Measurements from ENCODE around the gene UQCRC2. TPM values are rescaled to one million over a fixed set of nuclear protein-coding genes. Genes with fewer than 3 reads are reported as not detected.
"Not testable (repeated sequence)": the region's sequence is repeated elsewhere in the genome, so short reads cannot be mapped to it uniquely, and the experiment has no call there.

The UQCRC2 gene
- total RNA-seq, 1 experiment from 2014 or later = 249 TPM

GRCh38 chr16:21932650-21933049 is 20.5 kb upstream of the UQCRC2 start:
- H3K79me2 ChIP-seq (ENCODE audit: insufficient read depth, low read length); DNase-seq (ENCODE audit: low read depth, low spot score); CTCF ChIA-PET; H4K20me1 ChIP-seq (ENCODE audit: insufficient read depth); BruUV-seq (replicated peaks); H2AFZ ChIP-seq (ENCODE audit: low read depth, low read length, poor library complexity, severe bottlenecking); RAD21 ChIA-PET (ENCODE audit: low non-redundant PET in 1 of 2, low total read pairs in 2 of 2, uncharacterized antibody in 2 of 2, unreplicated experiment in 2 of 2); H3K4me2 ChIP-seq (ENCODE audit: low read length); H3K27ac ChIP-seq (ENCODE audit: low read depth, low read length); H3K9ac ChIP-seq (ENCODE audit: low read length); ATAC-seq; H3K27me3 ChIP-seq (ENCODE audit: insufficient read depth, low read length); intact Hi-C loops (cut with micrococcal nuclease); POLR2A ChIA-PET; H3K36me3 ChIP-seq (ENCODE audit: control insufficient read depth in 1 of 2, insufficient read depth in 2 of 2, low read length in 2 of 2); H3K4me3 ChIP-seq (replicated peaks in 1 of 2; ENCODE audit: low read depth in 1 of 2, low read length in 2 of 2); H3K9me2 ChIP-seq (ENCODE audit: insufficient read depth); H3K4me1 ChIP-seq (ENCODE audit: control insufficient read depth in 1 of 2, insufficient read depth in 2 of 2, low read length in 2 of 2); H3K9me3 ChIP-seq (ENCODE audit: control insufficient read depth in 1 of 2, insufficient read depth in 1 of 2, low read depth in 1 of 2, low read length in 2 of 2): not testable (repeated sequence)

GRCh38 chr16:21933316-21933715 is 19.8 kb upstream of the UQCRC2 start:
- H3K36me3 ChIP-seq (ENCODE audit: control insufficient read depth in 1 of 2, insufficient read depth in 2 of 2, low read length in 2 of 2); H3K79me2 ChIP-seq (ENCODE audit: insufficient read depth, low read length); H3K9me3 ChIP-seq (ENCODE audit: control insufficient read depth in 1 of 2, insufficient read depth in 1 of 2, low read depth in 1 of 2, low read length in 2 of 2); RAD21 ChIA-PET (ENCODE audit: low non-redundant PET in 1 of 2, low total read pairs in 2 of 2, uncharacterized antibody in 2 of 2, unreplicated experiment in 2 of 2); H3K4me2 ChIP-seq (ENCODE audit: low read length); DNase-seq (ENCODE audit: low read depth, low spot score); BruUV-seq (replicated peaks); H3K4me1 ChIP-seq (ENCODE audit: control insufficient read depth in 1 of 2, insufficient read depth in 2 of 2, low read length in 2 of 2); H3K27ac ChIP-seq (ENCODE audit: low read depth, low read length); H3K4me3 ChIP-seq (replicated peaks in 1 of 2; ENCODE audit: low read depth in 1 of 2, low read length in 2 of 2); POLR2A ChIA-PET; intact Hi-C loops (cut with micrococcal nuclease); H3K9ac ChIP-seq (ENCODE audit: low read length); CTCF ChIA-PET; H3K9me2 ChIP-seq (ENCODE audit: insufficient read depth); ATAC-seq; H4K20me1 ChIP-seq (ENCODE audit: insufficient read depth); H3K27me3 ChIP-seq (ENCODE audit: insufficient read depth, low read length); H2AFZ ChIP-seq (ENCODE audit: low read depth, low read length, poor library complexity, severe bottlenecking): not testable (repeated sequence)

- BruUV-seq (replicated peaks); H3K9ac ChIP-seq (ENCODE audit: low read length); H3K36me3 ChIP-seq (ENCODE audit: control insufficient read depth in 1 of 2, insufficient read depth in 2 of 2, low read length in 2 of 2); POLR2A ChIA-PET; DNase-seq (ENCODE audit: low read depth, low spot score); ATAC-seq; RAD21 ChIA-PET (ENCODE audit: low non-redundant PET in 1 of 2, low total read pairs in 2 of 2, uncharacterized antibody in 2 of 2, unreplicated experiment in 2 of 2); H3K27me3 ChIP-seq (ENCODE audit: insufficient read depth, low read length); H3K4me2 ChIP-seq (ENCODE audit: low read length); intact Hi-C loops (cut with micrococcal nuclease); CTCF ChIA-PET; H3K9me2 ChIP-seq (ENCODE audit: insufficient read depth); H2AFZ ChIP-seq (ENCODE audit: low read depth, low read length, poor library complexity, severe bottlenecking); H4K20me1 ChIP-seq (ENCODE audit: insufficient read depth); H3K9me3 ChIP-seq (ENCODE audit: control insufficient read depth in 1 of 2, insufficient read depth in 1 of 2, low read depth in 1 of 2, low read length in 2 of 2); H3K4me1 ChIP-seq (ENCODE audit: control insufficient read depth in 1 of 2, insufficient read depth in 2 of 2, low read length in 2 of 2); H3K27ac ChIP-seq (ENCODE audit: low read depth, low read length); H3K4me3 ChIP-seq (replicated peaks in 1 of 2; ENCODE audit: low read depth in 1 of 2, low read length in 2 of 2); H3K79me2 ChIP-seq (ENCODE audit: insufficient read depth, low read length): not testable (repeated sequence)
These were observed 19.4 kb upstream of the UQCRC2 start for GRCh38 chr16:21933790-21934189.

- H2AFZ ChIP-seq (ENCODE audit: low read depth, low read length, poor library complexity, severe bottlenecking); CTCF ChIA-PET; H3K27ac ChIP-seq (ENCODE audit: low read depth, low read length); H3K27me3 ChIP-seq (ENCODE audit: insufficient read depth, low read length); H3K9me3 ChIP-seq (ENCODE audit: control insufficient read depth in 1 of 2, insufficient read depth in 1 of 2, low read depth in 1 of 2, low read length in 2 of 2); RAD21 ChIA-PET (ENCODE audit: low non-redundant PET in 1 of 2, low total read pairs in 2 of 2, uncharacterized antibody in 2 of 2, unreplicated experiment in 2 of 2); H3K79me2 ChIP-seq (ENCODE audit: insufficient read depth, low read length); H3K4me2 ChIP-seq (ENCODE audit: low read length); H3K36me3 ChIP-seq (ENCODE audit: control insufficient read depth in 1 of 2, insufficient read depth in 2 of 2, low read length in 2 of 2); H4K20me1 ChIP-seq (ENCODE audit: insufficient read depth); H3K4me3 ChIP-seq (replicated peaks in 1 of 2; ENCODE audit: low read depth in 1 of 2, low read length in 2 of 2); BruUV-seq (replicated peaks); DNase-seq (ENCODE audit: low read depth, low spot score); ATAC-seq; H3K4me1 ChIP-seq (ENCODE audit: control insufficient read depth in 1 of 2, insufficient read depth in 2 of 2, low read length in 2 of 2); H3K9me2 ChIP-seq (ENCODE audit: insufficient read depth); H3K9ac ChIP-seq (ENCODE audit: low read length); intact Hi-C loops (cut with micrococcal nuclease); POLR2A ChIA-PET: not testable (repeated sequence)
These were observed 16.9 kb upstream of the UQCRC2 start for GRCh38 chr16:21936216-21936615.
